WTC11 (cell line): ENCODE data around the gene EEF1E1. TPM values are rescaled to one million over a fixed set of nuclear protein-coding genes. Genes with fewer than 3 reads are reported as not detected.
A peak's percentile ranks its signal among the peaks of the same experiment; 100 is the strongest.

Experiments used
- ATAC-seq: fragments of 200-7000 bp; cut with Tn5 transposase; 2 replicates; pipeline ENCODE4 v1.10.0; 2021; ENCODE audit warnings: mild to moderate bottlenecking, moderate library complexity
- CTCF ChIA-PET: fragments of 300-600 bp; sonication (Branson Sonifier 250); formaldehyde crosslinking; loops from one replicate; lab custom pipeline; 2021; ENCODE audit warnings: antibody characterized with exemption; lab: Charles Lee
- POLR2A ChIA-PET: fragments of 350-600 bp; sonication (Branson Sonifier 250); formaldehyde crosslinking; loops from one replicate; lab custom pipeline; 2021; ENCODE audit warnings: antibody characterized with exemption; lab: Charles Lee
- DNase-seq: peaks from one replicate; pipeline ENCODE4 v3.0.0; 2021; ENCODE audit warnings: low spot score
- H3K27ac Mint-ChIP-seq: 2 replicates; pipeline ENCODE4 v1.8.0; 2021; ENCODE audit warnings: mixed read lengths
- H3K27me3 Mint-ChIP-seq: 2 replicates; pipeline ENCODE4 v1.8.0; 2021; ENCODE audit warnings: low read depth, mild to moderate bottlenecking, moderate library complexity, mixed read lengths
- H3K36me3 Mint-ChIP-seq: 2 replicates; pipeline ENCODE4 v1.8.0; 2021; ENCODE audit warnings: mixed read lengths
- H3K4me1 Mint-ChIP-seq: 2 replicates; pipeline ENCODE4 v1.8.0; 2022; ENCODE audit warnings: mixed read lengths
- H3K4me3 Mint-ChIP-seq: 2 replicates; pipeline ENCODE4 v1.8.0; 2021; ENCODE audit warnings: mild to moderate bottlenecking, moderate library complexity, mixed read lengths
- H3K9me3 Mint-ChIP-seq: 2 replicates; pipeline ENCODE4 v1.8.0; 2021; ENCODE audit warnings: mixed read lengths
- CDX4 ChIP-seq: fragments of 250-450 bp; sonication (Bioruptor Pico); IDR thresholded peaks from 2 replicates; pipeline ENCODE4 v1.9.0; 2021; ENCODE audit warnings: moderate library complexity, mild to moderate bottlenecking, inconsistent platforms, borderline replicate concordance
- CREB1 ChIP-seq: sonication (generic); formaldehyde crosslinking; IDR thresholded peaks from 2 replicates; pipeline ENCODE4 v1.8.0; 2023; ENCODE audit warnings: mild to moderate bottlenecking, missing genetic modification reagents
- GRHL2 ChIP-seq: fragments of 250-450 bp; sonication (Bioruptor Pico); IDR thresholded peaks from 2 replicates; pipeline ENCODE4 v1.8.0; 2022; ENCODE audit warnings: mild to moderate bottlenecking, moderate library complexity; ENCODE audit not compliant: insufficient replicate concordance, severe bottlenecking
- GTF2I ChIP-seq: fragments of 250-450 bp; sonication (Bioruptor Pico); conservative IDR thresholded peaks from 2 replicates; pipeline ENCODE4 v1.4.0; 2021; ENCODE audit warnings: mild to moderate bottlenecking
- HMGA2 ChIP-seq: fragments of 250-450 bp; sonication (Bioruptor Pico); IDR thresholded peaks from 2 replicates; pipeline ENCODE4 v1.4.0; 2021; ENCODE audit warnings: mild to moderate bottlenecking, moderate library complexity
- JAZF1 ChIP-seq: fragments of 250-450 bp; sonication (Bioruptor Pico); IDR thresholded peaks from 2 replicates; pipeline ENCODE4 v1.9.0; 2021; ENCODE audit warnings: moderate library complexity, mild to moderate bottlenecking, inconsistent platforms
- JUN ChIP-seq: sonication (generic); formaldehyde crosslinking; IDR thresholded peaks from 2 replicates; pipeline ENCODE4 v1.8.0; 2023; ENCODE audit warnings: mild to moderate bottlenecking, missing genetic modification reagents
- MXD4 ChIP-seq: fragments of 250-450 bp; sonication (Bioruptor Pico); IDR thresholded peaks from 2 replicates; pipeline ENCODE4 v1.8.0; 2021; ENCODE audit warnings: mild to moderate bottlenecking, moderate library complexity, borderline replicate concordance
- NR3C1 ChIP-seq: sonication (generic); formaldehyde crosslinking; conservative IDR thresholded peaks from 2 replicates; pipeline ENCODE4 v1.8.1; 2023; ENCODE audit warnings: low read depth, mild to moderate bottlenecking, missing genetic modification reagents
- RORB ChIP-seq: fragments of 250-450 bp; sonication (Bioruptor Pico); IDR thresholded peaks from 2 replicates; pipeline ENCODE4 v1.9.0; 2021; ENCODE audit warnings: mild to moderate bottlenecking
- SMAD3 ChIP-seq: sonication (generic); formaldehyde crosslinking; IDR thresholded peaks from 2 replicates; pipeline ENCODE4 v1.8.0; 2022; ENCODE audit warnings: missing genetic modification reagents, mild to moderate bottlenecking, borderline replicate concordance
- SOX15 ChIP-seq: fragments of 250-450 bp; sonication (Bioruptor Pico); IDR thresholded peaks from 2 replicates; pipeline ENCODE4 v1.9.0; 2021; ENCODE audit warnings: mild to moderate bottlenecking
- TEAD1 ChIP-seq: sonication (generic); formaldehyde crosslinking; IDR thresholded peaks from 2 replicates; pipeline ENCODE4 v1.8.0; 2022; ENCODE audit warnings: mild to moderate bottlenecking, missing genetic modification reagents
- ZNF232 ChIP-seq: sonication (generic); formaldehyde crosslinking; IDR thresholded peaks from 2 replicates; pipeline ENCODE4 v1.8.0; 2022; ENCODE audit warnings: mild to moderate bottlenecking, missing genetic modification reagents
- ZNF281 ChIP-seq: sonication (generic); formaldehyde crosslinking; IDR thresholded peaks from 2 replicates; pipeline ENCODE4 v1.8.0; 2023; ENCODE audit warnings: mild to moderate bottlenecking, missing genetic modification reagents
- ZNF317 ChIP-seq: sonication (generic); formaldehyde crosslinking; IDR thresholded peaks from 2 replicates; pipeline ENCODE4 v1.8.1; 2023; ENCODE audit warnings: low read depth, mild to moderate bottlenecking, moderate library complexity, missing genetic modification reagents, borderline replicate concordance
- ZNF423 ChIP-seq: fragments of 250-450 bp; sonication (Bioruptor Pico); IDR thresholded peaks from 2 replicates; pipeline ENCODE4 v2.1.2; 2022; ENCODE audit warnings: mild to moderate bottlenecking, moderate library complexity
- total RNA-seq: library from RNA; stranded (reverse); gene quantifications from 3 replicates; pipeline ENCODE4 v1.2.3, GENCODE V29; 2021
- TF ChIP-seq, protein P1 (sequence below): fragments of 200-600 bp; IDR thresholded peaks from 2 replicates; pipeline ENCODE4 v1.8.0; 2022; ENCODE audit warnings: antibody characterized with exemption
- TF ChIP-seq, protein P2 (sequence below): sonication (generic); formaldehyde crosslinking; IDR thresholded peaks from 2 replicates; pipeline ENCODE4 v1.8.0; 2022; ENCODE audit warnings: mild to moderate bottlenecking, missing genetic modification reagents
- TF ChIP-seq, protein P3 (sequence below): sonication (generic); formaldehyde crosslinking; IDR thresholded peaks from 2 replicates; pipeline ENCODE4 v1.8.1; 2022; ENCODE audit warnings: mild to moderate bottlenecking, missing genetic modification reagents, moderate library complexity, borderline replicate concordance

EEF1E1 gene
- total RNA-seq, 1 experiment from 2014 or later, result 89.2 TPM

DNA sequence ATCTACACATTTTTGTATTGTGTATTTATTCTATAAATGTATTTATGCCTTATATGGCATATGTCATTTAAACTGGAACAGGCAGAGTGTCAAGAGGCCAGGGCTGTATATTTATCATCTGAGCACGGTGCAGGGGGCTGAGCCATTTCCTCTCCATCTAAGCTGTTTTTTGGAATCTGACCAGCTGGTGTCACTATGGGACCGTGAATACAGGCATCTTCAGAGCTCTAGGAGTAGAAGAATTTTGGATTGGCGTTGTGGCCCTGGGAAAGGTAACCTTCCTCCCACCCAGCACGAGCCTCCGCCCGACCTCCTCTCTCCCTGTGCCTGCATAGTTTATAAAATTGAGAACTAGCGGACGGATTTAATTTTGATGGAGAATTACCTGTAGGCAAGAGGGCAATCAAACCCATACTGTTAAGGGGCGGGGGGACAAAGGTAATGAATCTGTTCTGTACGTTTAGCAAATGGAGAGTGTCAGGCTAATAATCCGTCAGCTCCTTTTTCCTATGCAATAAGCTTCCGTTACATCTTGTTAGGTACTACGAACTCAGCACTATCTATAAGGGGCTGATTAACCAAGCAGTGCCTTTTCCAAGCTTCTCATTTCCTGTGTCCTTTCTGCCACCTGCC, 29.0 kb upstream of the EEF1E1 start:
- no peaks in the 10 kb centered on the region for H3K27me3 Mint-ChIP-seq
- TF ChIP-seq HMGA2 (CRISPR knock-in tag) (no peak), ZNF317 (CRISPR knock-in tag) (no peak), NR3C1 (CRISPR knock-in tag) (no peak), JUN (CRISPR knock-in tag) (no peak)
- TF ChIP-seq, protein P1, sequence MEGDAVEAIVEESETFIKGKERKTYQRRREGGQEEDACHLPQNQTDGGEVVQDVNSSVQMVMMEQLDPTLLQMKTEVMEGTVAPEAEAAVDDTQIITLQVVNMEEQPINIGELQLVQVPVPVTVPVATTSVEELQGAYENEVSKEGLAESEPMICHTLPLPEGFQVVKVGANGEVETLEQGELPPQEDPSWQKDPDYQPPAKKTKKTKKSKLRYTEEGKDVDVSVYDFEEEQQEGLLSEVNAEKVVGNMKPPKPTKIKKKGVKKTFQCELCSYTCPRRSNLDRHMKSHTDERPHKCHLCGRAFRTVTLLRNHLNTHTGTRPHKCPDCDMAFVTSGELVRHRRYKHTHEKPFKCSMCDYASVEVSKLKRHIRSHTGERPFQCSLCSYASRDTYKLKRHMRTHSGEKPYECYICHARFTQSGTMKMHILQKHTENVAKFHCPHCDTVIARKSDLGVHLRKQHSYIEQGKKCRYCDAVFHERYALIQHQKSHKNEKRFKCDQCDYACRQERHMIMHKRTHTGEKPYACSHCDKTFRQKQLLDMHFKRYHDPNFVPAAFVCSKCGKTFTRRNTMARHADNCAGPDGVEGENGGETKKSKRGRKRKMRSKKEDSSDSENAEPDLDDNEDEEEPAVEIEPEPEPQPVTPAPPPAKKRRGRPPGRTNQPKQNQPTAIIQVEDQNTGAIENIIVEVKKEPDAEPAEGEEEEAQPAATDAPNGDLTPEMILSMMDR, result peak; percentile 48
- ATAC-seq, result peak; percentile 97

GRCh38 chr6:8130399-8130798, 28.1 kb upstream of the EEF1E1 start:
- no peak for DNase-seq
- CTCF ChIA-PET, result interaction anchor here (1.3 to 4.8 kb wide), 11 partner anchors 40 to 615 kb away, joined by 3 to 149 read pairs (median 8); no protein-coding TSS in a partner anchor
- Mint-ChIP-seq H3K4me1 (no peaks in the 10 kb centered on the region; the same call in 1 of the 2 replicates), H3K36me3 (no peaks in the 10 kb centered on the region), H3K27me3 (no peaks in the 10 kb centered on the region), H3K9me3 (no peaks in the 10 kb centered on the region)
- POLR2A ChIA-PET, result interaction anchor here (0.5 to 1.2 kb wide), 2 partner anchors 10 to 89 kb away, joined by 3 to 4 read pairs; no protein-coding TSS in a partner anchor
- no peak for TF ChIP-seq ZNF423 (CRISPR knock-in tag)
- TF ChIP-seq, all 79 proteins: peak for 0
- H3K27ac Mint-ChIP-seq, result no peak overlapping the region
- no peak for ATAC-seq
- H3K4me3 Mint-ChIP-seq, result no peak overlapping the region

More for the DNA sequence above, 29.0 kb upstream of the EEF1E1 start:
- Mint-ChIP-seq H3K4me1 (no peaks in the 10 kb centered on the region; the same call in 1 of the 2 replicates), H3K27ac (no peak overlapping the region), H3K9me3 (no peaks in the 10 kb centered on the region), H3K4me3 (0 out of 2 replicates have a peak overlapping the region, but pooled peaks have one; percentile 11), H3K36me3 (no peaks in the 10 kb centered on the region)
- DNase-seq, result peak; percentile 65
- POLR2A ChIA-PET, result interaction anchor here (0.9 to 1.2 kb wide), 2 partner anchors 29 to 88 kb away, joined by 3 to 4 read pairs; partner anchors contain the start of gene EEF1E1
- CTCF ChIA-PET, result interaction anchor here (0.7 to 4.8 kb wide), 31 partner anchors 9 to 614 kb away, joined by 3 to 149 read pairs (median 5); partner anchors contain the start of gene EEF1E1

DNA sequence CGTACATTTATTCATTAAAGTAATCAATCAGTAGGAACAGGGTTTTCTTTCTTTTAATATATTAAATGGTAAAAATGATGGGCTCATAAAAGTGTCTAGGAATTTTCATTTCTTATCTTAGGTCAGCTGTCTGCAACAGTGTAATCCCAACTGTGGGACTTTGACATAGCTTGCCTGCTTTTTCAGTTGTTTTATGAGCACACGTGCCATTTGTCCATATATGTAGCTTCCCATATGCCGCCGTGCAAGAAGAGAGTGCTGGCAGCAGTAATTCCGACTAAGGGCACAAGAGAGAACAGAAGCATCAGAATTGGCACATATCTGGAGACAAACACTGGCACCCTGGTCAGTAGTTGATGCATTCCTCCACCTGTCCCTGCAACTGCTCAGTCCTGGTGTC, 20.9 kb upstream of the EEF1E1 start:
- Mint-ChIP-seq H3K9me3 (peaks cover 7% of the 10 kb centered on the region), H3K27ac (no peak overlapping the region), H3K4me1 (peaks cover 6% of the 10 kb centered on the region), H3K36me3 (no peaks in the 10 kb centered on the region), H3K27me3 (no peaks in the 10 kb centered on the region), H3K4me3 (no peak overlapping the region)
- POLR2A ChIA-PET, result no interaction called here
- CTCF ChIA-PET, result no interaction called here
- DNase-seq (no peak), ATAC-seq (no peak)
- TF ChIP-seq CDX4 (CRISPR knock-in tag), result no peak
- no peak for TF ChIP-seq GTF2I (CRISPR knock-in tag)
- no peak for TF ChIP-seq MXD4 (CRISPR knock-in tag)
- TF ChIP-seq, protein P2, sequence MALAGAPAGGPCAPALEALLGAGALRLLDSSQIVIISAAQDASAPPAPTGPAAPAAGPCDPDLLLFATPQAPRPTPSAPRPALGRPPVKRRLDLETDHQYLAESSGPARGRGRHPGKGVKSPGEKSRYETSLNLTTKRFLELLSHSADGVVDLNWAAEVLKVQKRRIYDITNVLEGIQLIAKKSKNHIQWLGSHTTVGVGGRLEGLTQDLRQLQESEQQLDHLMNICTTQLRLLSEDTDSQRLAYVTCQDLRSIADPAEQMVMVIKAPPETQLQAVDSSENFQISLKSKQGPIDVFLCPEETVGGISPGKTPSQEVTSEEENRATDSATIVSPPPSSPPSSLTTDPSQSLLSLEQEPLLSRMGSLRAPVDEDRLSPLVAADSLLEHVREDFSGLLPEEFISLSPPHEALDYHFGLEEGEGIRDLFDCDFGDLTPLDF (CRISPR knock-in tag), result no peak
- no peak for TF ChIP-seq ZNF232
- TF ChIP-seq SMAD3 (CRISPR knock-in tag), result no peak
- no peak for TF ChIP-seq GRHL2

DNA sequence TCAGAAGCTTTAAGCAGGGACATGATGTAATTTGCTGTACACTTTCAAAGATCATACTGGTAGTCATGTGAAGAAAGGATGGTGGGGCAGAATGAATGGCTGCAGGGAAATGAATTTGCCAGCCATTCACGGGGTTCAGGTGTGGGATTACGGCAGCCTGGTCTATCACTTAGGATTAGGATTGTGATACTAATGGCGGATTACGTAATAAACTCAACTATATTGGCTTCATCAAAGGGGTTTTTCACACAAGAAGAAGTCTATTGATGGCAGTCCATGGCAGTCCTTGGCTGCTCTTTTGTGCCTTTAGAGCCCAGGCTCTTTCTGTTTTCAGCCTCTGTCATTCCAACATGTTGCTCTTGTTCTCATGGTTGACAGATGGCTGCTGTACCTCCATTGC, 12.6 kb upstream of the EEF1E1 start:
- no peak overlapping the region for H3K27ac Mint-ChIP-seq
- ChIA-PET POLR2A (no interaction called here), CTCF (no interaction called here)
- ATAC-seq (no peak), DNase-seq (no peak)
- no peaks in the 10 kb centered on the region for H3K27me3 Mint-ChIP-seq
- H3K4me3 Mint-ChIP-seq, result no peak overlapping the region
- H3K4me1 Mint-ChIP-seq, result no peaks in the 10 kb centered on the region
- H3K9me3 Mint-ChIP-seq, result peaks cover 10% of the 10 kb centered on the region
- H3K36me3 Mint-ChIP-seq, result no peaks in the 10 kb centered on the region
- TF ChIP-seq ZNF232, result no peak
- no peak for TF ChIP-seq SOX15 (CRISPR knock-in tag)
- no peak for TF ChIP-seq TEAD1 (CRISPR knock-in tag)
- TF ChIP-seq CREB1 (CRISPR knock-in tag), result no peak
- no peak for TF ChIP-seq RORB
- TF ChIP-seq, protein P3, sequence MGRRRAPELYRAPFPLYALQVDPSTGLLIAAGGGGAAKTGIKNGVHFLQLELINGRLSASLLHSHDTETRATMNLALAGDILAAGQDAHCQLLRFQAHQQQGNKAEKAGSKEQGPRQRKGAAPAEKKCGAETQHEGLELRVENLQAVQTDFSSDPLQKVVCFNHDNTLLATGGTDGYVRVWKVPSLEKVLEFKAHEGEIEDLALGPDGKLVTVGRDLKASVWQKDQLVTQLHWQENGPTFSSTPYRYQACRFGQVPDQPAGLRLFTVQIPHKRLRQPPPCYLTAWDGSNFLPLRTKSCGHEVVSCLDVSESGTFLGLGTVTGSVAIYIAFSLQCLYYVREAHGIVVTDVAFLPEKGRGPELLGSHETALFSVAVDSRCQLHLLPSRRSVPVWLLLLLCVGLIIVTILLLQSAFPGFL (CRISPR knock-in tag), result no peak
- no peak for TF ChIP-seq ZNF281 (CRISPR knock-in tag)
- no peak for TF ChIP-seq JAZF1 (CRISPR knock-in tag)
